K562 (cell line): Measurements from ENCODE around the gene KCNJ15. TPM values are rescaled to one million over a fixed set of nuclear protein-coding genes. Genes with fewer than 3 reads are reported as not detected.
A peak's percentile ranks its signal among the peaks of the same experiment; 100 is the strongest.

ENCODE experiments used
- ATAC-seq: fragments of 200-7000 bp; cut with Tn5 transposase; 3 replicates; pipeline ENCODE4 v1.9.1; 2020; ENCODE audit warnings: moderate library complexity
- BruUV-seq: library from RNA; stranded (reverse); fragments of 400-500 nt; replicated peaks from 2 replicates; lab custom pipeline; 2021; lab: Mats Ljungman, UMichigan
- CTCF ChIA-PET: fragments of 300-600 bp; formaldehyde crosslinking; extraction: SDS; loops from one replicate; lab custom pipeline; 2021; ENCODE audit warnings: low intra/inter-chr PET ratio; lab: Yijun Ruan, JAX
- POLR2A ChIA-PET: fragments of 300-600, 350-650 bp; sonication (Branson Sonifier 250); formaldehyde crosslinking; extraction: SDS; loops from one replicate; lab custom pipeline; 2021; ENCODE audit warnings: antibody characterized with exemption, inconsistent platforms; lab: Yijun Ruan, JAX
- DNase-seq, 4 experiments: peaks; one replicate each; pipeline versions ENCODE4 v3.0.0 to v3.0.0-alpha.2; 2011 to 2018; ENCODE audit warnings: low spot score in 3 of 4, mixed read lengths in 3 of 4; ENCODE audit errors: extremely low read depth in 1 of 4
- FAIRE-seq: peaks from 2 replicates; lab custom pipeline; 2011; peaks lifted over from hg19 to GRCh38; lab: Jason Lieb, UNC
- H2AFZ ChIP-seq: 2 replicates; pipeline ENCODE4 v1.6.0; 2011; ENCODE audit warnings: low read depth, low read length, control low read depth, inconsistent platforms
- H3K27ac ChIP-seq: fragments of 200-600 bp; 3 replicates; pipeline ENCODE4 v1.8.0; 2011; ENCODE audit warnings: low read depth, mild to moderate bottlenecking, control low read depth, inconsistent platforms, low read length, moderate library complexity, mixed read lengths; ENCODE audit errors: extremely low read depth
- H3K27me3 ChIP-seq, 2 experiments: fragments of 300-600 bp in 1 of 2; 2 replicates in 1 of 2; 3 replicates in 1 of 2; pipeline versions ENCODE4 v1.6.0 to v1.8.0; 2011; ENCODE audit warnings: inconsistent platforms in 2 of 2, low read length in 2 of 2, mild to moderate bottlenecking in 1 of 2, mixed read lengths in 1 of 2, moderate library complexity in 1 of 2; ENCODE audit not compliant: control insufficient read depth in 2 of 2, insufficient read depth in 2 of 2
- H3K36me3 ChIP-seq: fragments of 300-600 bp; 3 replicates; pipeline ENCODE4 v1.8.0; 2011; ENCODE audit warnings: mild to moderate bottlenecking, low read length, inconsistent platforms; ENCODE audit not compliant: control insufficient read depth, insufficient read depth
- H3K4me1 ChIP-seq, 2 experiments: fragments of 200-600 bp in 1 of 2; replicated peaks in 1 of 2; 2 replicates in 1 of 2; 3 replicates in 1 of 2; pipeline versions ENCODE4 v1.5.1 to v1.8.0; 2011; ENCODE audit warnings: inconsistent platforms in 2 of 2, low read length in 2 of 2, mild to moderate bottlenecking in 1 of 2, mixed read lengths in 1 of 2, moderate library complexity in 1 of 2; ENCODE audit not compliant: control insufficient read depth in 2 of 2, insufficient read depth in 2 of 2
- H3K4me2 ChIP-seq: 2 replicates; pipeline ENCODE4 v1.6.1; 2011; ENCODE audit warnings: low read length, control low read depth, inconsistent platforms, mixed read lengths; ENCODE audit not compliant: insufficient read depth
- H3K4me3 ChIP-seq: fragments of 200-600 bp; sonication (generic), shearing (Covaris generic); 2 replicates; pipeline ENCODE4 v1.5.1; 2016; ENCODE audit warnings: control low read depth, inconsistent platforms
- H3K79me2 ChIP-seq: fragments of 200-600 bp; 3 replicates; pipeline ENCODE4 v1.8.0; 2011; ENCODE audit warnings: low read length, inconsistent platforms; ENCODE audit not compliant: control insufficient read depth, insufficient read depth
- H3K9ac ChIP-seq, 2 experiments: 2 replicates each; pipeline versions ENCODE4 v1.6.0 to v1.6.1; 2011; ENCODE audit warnings: low read depth in 2 of 2, low read length in 2 of 2, control low read depth in 1 of 2, inconsistent platforms in 1 of 2, mild to moderate bottlenecking in 1 of 2, mixed read lengths in 1 of 2; ENCODE audit not compliant: insufficient read depth in 1 of 2
- H3K9me1 ChIP-seq: one replicate; pipeline ENCODE4 v1.6.0; 2011; ENCODE audit warnings: inconsistent platforms, mild to moderate bottlenecking, low read length, moderate library complexity; ENCODE audit not compliant: control insufficient read depth, insufficient read depth
- H3K9me3 ChIP-seq: replicated peaks from 2 replicates; pipeline ENCODE4 v1.5.1; 2011; ENCODE audit warnings: low read depth, low read length, inconsistent platforms; ENCODE audit not compliant: control insufficient read depth, insufficient read depth
- H4K20me1 ChIP-seq: replicated peaks from 2 replicates; pipeline ENCODE4 v1.6.1; 2011; ENCODE audit warnings: low read length, inconsistent platforms, mixed read lengths; ENCODE audit not compliant: control insufficient read depth, insufficient read depth
- ELF2 ChIP-seq: fragments of 250-450 bp; sonication (Bioruptor Pico); IDR thresholded peaks from 2 replicates; pipeline ENCODE4 v1.5.0; 2021; ENCODE audit warnings: mild to moderate bottlenecking
- ESRRA ChIP-seq: fragments of 450-650 bp; IDR thresholded peaks from 2 replicates; pipeline ENCODE4 v1.6.1; 2014; ENCODE audit warnings: low read depth, mild to moderate bottlenecking, moderate library complexity, borderline replicate concordance
- FOXA1 ChIP-seq: fragments of 450-650 bp; IDR thresholded peaks from 2 replicates; pipeline ENCODE4 v1.6.1; 2016; ENCODE audit warnings: mild to moderate bottlenecking, borderline replicate concordance
- KDM1A ChIP-seq, 2 experiments: fragments of 450-650 bp; IDR thresholded peaks; 2 replicates each; pipeline ENCODE4 v1.6.1; 2016; ENCODE audit warnings: mild to moderate bottlenecking in 2 of 2
- SRF ChIP-seq, 2 experiments: fragments of 250-450, 450-650 bp in 1 of 2; sonication (Bioruptor Pico) in 1 of 2; sonication (generic) in 1 of 2; formaldehyde crosslinking; IDR thresholded peaks; 2 replicates each; pipeline versions ENCODE4 v1.5.0 to v1.5.1; 2020 to 2022; ENCODE audit warnings: mild to moderate bottlenecking in 1 of 2, missing genetic modification reagents in 1 of 2
- ZBTB2 ChIP-seq: fragments of 450-650 bp; IDR thresholded peaks from 2 replicates; pipeline ENCODE4 v1.6.1; 2016; ENCODE audit warnings: antibody characterized with exemption
- ZBTB49 ChIP-seq: sonication (generic); formaldehyde crosslinking; IDR thresholded peaks from 2 replicates; pipeline ENCODE4 v1.8.0; 2022; ENCODE audit warnings: missing genetic modification reagents, mild to moderate bottlenecking, borderline replicate concordance
- ZFP36 ChIP-seq: fragments of 150-350 bp; IDR thresholded peaks from 2 replicates; pipeline ENCODE4 v1.6.1; 2018; ENCODE audit warnings: low read length, low read depth; ENCODE audit not compliant: partially characterized antibody
- WGBS: fragments of 100-300 bp; shearing (Covaris generic); methylation state at CpG from one replicate; pipeline ENCODE4 v1.1.6; 2016; ENCODE audit warnings: low coverage, mixed read lengths; ENCODE audit not compliant: insufficient coverage; ENCODE audit errors: missing lambda C conversion rate; 5-methylcytosine and 5-hydroxymethylcytosine counted together
- in situ Hi-C: fragments of 300-500 bp; cut with MboI; formaldehyde crosslinking; loops from 4 replicates; pipeline ENCODE4 v1.15.0; 2018; ENCODE audit warnings: inconsistent platforms, mixed read lengths
- intact Hi-C: fragments of 100-400 bp; cut with micrococcal nuclease; formaldehyde crosslinking; loops from 2 replicates; pipeline ENCODE4 v1.14.2; 2022
- polyA plus RNA-seq, 8 experiments: library from polyadenylated mRNA; depleted of rRNA in 4 of 8; stranded (reverse) in 5 of 8; unstranded in 3 of 8; fragments of >200 nt; fragmentation: Nextera tagmentation in 2 of 8; fragmentation: Illumina TruSeq in 1 of 8; extraction: Ambion mirVana in 2 of 8; extraction: Trizol in 1 of 8; gene quantifications; 2 replicates each; pipeline versions ENCODE4 v1.2.1 to v1.2.3, GENCODE V29; 2011 to 2014; ENCODE audit warnings: inconsistent platforms in 1 of 8, missing spikeins in 1 of 8
- total RNA-seq, 7 experiments: library from RNA; depleted of rRNA in 6 of 7; stranded (reverse); fragments of >200 nt in 6 of 7; fragmentation: Illumina TruSeq in 2 of 7; extraction: Trizol in 2 of 7; gene quantifications; 2 replicates each; pipeline versions ENCODE4 v1.2.1 to v1.2.3, GENCODE V29; 2011 to 2021; ENCODE audit warnings: low replicate concordance in 1 of 7

Gene KCNJ15
- total and polyA plus RNA-seq, 9 of the 15 experiments (the other 6 are each of a cell fraction or from before 2014, with no cell fraction given), result 0.20 to 3.0 (median 0.72) TPM; not detected in 1

GRCh38 chr21:38301321-38302214, 44.8 kb downstream of the KCNJ15 start:
- H3K27ac ChIP-seq, result no peak overlapping the region
- no peak overlapping the region for H3K9ac ChIP-seq
- no peak overlapping the region for H2AFZ ChIP-seq
- in situ Hi-C loops, result no loop called here
- no peaks in the 10 kb centered on the region for H3K79me2 ChIP-seq
- 15% methylated on average over 15 of the region's 15 CpGs for WGBS
- intact Hi-C loops, result no loop called here
- H3K4me3 ChIP-seq, result no peak overlapping the region
- no peaks in the 10 kb centered on the region for H3K9me1 ChIP-seq
- ATAC-seq (no peak), DNase-seq (no peak), FAIRE-seq (no peak)
- peaks cover 8 to 20% of the 10 kb centered on the region in 2 experiments for H3K27me3 ChIP-seq
- no peaks in the 10 kb centered on the region for H3K36me3 ChIP-seq
- no peaks in the 10 kb centered on the region for H3K9me3 ChIP-seq
- BruUV-seq, result no TSS peak
- no peak overlapping the region for H3K4me2 ChIP-seq
- H4K20me1 ChIP-seq, result no peaks in the 10 kb centered on the region
- no peak for TF ChIP-seq ELF2 (CRISPR knock-in tag)
- no peak for TF ChIP-seq SRF (CRISPR knock-in tag; IDR thresholded peaks at IDR 0.05)
- TF ChIP-seq ZFP36, result no peak
- TF ChIP-seq ZBTB49 (CRISPR knock-in tag), result no peak
- no peak for TF ChIP-seq ESRRA
- peak in 1 of 2 experiments; percentile 35; a peak in 1 of 4 replicates for TF ChIP-seq KDM1A (IDR thresholded peaks at IDR 0.05)
- TF ChIP-seq ZBTB2, result no peak
- no peak for TF ChIP-seq FOXA1
- H3K4me1 ChIP-seq, result no peaks in the 10 kb centered on the region
- POLR2A ChIA-PET, result interaction anchor here (0.6 kb wide), 1 partner anchor 37 kb away, joined by 4 read pairs; no protein-coding TSS in a partner anchor
- CTCF ChIA-PET, result no interaction called here
